Measurements from ENCODE around the gene PFKFB3.

The PFKFB3 gene

DNA sequence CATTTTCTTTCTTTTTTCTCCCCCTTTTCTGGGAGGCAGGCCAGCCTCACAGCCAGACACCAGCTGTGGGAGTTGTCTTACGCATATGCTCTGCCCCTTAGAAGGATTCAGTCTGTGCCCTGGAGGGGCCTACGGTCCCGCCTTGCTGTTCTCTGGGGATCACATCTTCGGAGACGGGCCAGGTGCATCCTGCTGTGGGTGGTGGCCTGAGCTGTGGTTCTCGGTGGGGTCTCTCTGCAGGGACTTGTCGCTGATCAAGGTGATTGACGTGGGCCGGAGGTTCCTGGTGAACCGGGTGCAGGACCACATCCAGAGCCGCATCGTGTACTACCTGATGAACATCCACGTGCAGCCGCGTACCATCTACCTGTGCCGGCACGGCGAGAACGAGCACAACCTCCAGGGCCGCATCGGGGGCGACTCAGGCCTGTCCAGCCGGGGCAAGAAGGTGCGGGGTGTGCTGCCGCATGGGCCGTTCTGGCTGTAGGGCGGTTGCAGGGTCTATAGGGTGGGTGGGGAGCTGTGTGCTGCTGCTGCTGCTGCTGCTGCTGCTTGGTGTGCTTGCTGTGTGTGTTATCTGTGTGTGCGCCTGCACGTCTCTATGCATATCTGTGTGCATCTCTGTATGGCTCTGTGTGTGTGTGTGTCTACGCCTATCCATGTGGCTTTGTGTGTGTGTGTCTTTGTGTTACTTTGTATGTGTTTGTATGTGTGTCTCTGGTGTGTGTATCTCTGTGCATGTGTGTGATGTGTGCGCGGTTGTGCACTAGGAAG is 17.9 kb downstream of the PFKFB3 start:
- DNase-seq (ENCODE audit: low read depth): no peak

DNA sequence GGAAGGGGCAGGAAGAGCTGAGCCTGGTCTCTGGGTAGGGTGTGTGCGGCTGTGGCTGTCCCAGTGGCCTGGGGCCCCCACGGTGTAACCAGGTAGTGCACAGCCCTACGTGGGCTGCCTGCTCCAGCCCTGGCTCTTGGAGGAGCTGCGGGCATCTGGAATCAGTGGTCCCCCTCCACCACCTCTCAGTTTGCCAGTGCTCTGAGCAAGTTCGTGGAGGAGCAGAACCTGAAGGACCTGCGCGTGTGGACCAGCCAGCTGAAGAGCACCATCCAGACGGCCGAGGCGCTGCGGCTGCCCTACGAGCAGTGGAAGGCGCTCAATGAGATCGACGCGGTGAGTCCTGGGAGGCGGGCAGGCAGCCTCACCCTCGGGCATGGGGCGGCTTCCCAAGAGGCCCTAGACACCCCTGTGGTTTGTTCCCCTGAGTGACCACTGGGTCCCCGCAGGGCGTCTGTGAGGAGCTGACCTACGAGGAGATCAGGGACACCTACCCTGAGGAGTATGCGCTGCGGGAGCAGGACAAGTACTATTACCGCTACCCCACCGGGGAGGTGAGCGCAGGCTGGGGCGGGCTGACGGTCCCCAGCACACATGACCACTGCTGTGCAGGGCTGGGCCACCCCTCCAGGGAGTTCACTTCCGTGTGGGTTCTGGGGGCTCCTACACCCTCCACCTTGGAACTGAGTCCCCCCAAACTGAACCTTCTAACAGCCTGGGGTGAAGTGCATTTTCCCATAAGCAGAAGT is 18.6 kb downstream of the PFKFB3 start:
- no peak for DNase-seq (ENCODE audit: low read depth)

- DNase-seq (ENCODE audit: low read depth): no peak
Measured at GRCh38 chr10:6221971-6222751, 19.4 kb downstream of the PFKFB3 start.

GRCh38 chr10:6222755-6223154 is 20.0 kb downstream of the PFKFB3 start:
- no peak for DNase-seq (ENCODE audit: low read depth)

GRCh38 chr10:6223981-6224380 is 21.2 kb downstream of the PFKFB3 start:
- no peak for DNase-seq (ENCODE audit: low read depth)

- no peak for DNase-seq (ENCODE audit: low read depth)
Measured at GRCh38 chr10:6224781-6225180, 22.0 kb downstream of the PFKFB3 start.

GRCh38 chr10:6225263-6225814 is 22.6 kb downstream of the PFKFB3 start:
- no peak for DNase-seq (ENCODE audit: low read depth)

DNA sequence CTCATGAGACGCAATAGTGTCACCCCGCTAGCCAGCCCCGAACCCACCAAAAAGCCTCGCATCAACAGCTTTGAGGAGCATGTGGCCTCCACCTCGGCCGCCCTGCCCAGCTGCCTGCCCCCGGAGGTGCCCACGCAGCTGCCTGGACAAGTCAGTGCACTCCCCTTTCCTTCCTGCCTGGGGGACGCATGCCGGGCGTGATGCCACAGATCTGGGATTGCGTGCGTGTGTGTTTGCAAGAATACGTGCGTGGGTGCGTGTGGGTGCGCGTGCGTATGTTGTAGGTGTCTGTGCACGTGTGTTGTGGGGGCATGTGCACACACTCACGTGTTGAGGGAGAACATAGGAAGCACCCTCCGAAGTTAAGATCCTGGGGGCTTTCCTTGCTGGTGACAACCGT is 23.5 kb downstream of the PFKFB3 start:
- no peak for DNase-seq (ENCODE audit: low read depth)

GRCh38 chr10:6227346-6227745 is 24.6 kb downstream of the PFKFB3 start:
- DNase-seq (ENCODE audit: low read depth): no peak

GRCh38 chr10:6228010-6228511 is 25.3 kb downstream of the PFKFB3 start:
- DNase-seq (ENCODE audit: low read depth): no peak

DNA sequence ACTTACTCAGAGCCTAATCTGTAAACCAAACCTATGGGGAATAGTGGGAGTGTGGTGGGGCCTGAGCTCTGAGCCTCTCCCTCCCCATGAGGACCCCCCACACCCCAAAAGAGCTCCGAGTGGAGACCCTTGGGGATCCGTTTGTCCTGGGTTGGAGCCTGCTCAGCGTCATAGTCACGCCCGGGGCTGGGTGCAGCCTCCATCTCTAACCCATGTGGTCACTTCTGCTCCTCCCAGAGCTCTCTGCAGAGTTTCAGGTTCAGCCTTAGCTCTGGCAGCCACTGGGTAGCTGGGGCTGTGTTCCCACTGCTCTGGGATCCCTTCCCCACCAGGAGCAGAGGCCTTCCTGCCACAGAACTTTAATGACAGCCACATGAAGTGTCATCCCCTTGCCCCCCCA is 25.9 kb downstream of the PFKFB3 start:
- no peak for DNase-seq (ENCODE audit: low read depth)

DNA sequence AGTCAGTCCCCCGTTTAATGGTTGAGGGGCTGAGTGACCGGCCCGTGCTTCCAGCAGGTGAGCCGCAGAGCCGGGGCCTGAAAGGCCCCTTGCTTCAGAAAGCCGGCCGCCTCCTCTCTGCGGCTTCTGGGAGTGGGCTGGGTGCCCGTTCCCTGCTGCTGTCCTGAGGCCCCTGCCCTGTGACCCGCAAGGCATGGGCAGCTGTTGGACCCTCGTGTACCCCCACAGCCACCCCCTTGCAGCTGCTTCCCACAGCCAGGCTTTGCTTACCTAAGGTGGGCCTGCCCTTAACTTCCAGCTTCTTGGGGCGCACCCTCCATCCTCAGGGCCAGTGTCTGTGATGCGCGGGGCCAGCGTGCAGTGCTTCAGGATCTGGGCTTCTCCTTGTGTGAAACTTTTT is 26.6 kb downstream of the PFKFB3 start:
- no peak for DNase-seq (ENCODE audit: low read depth)

GRCh38 chr10:6229746-6230145 is 27.0 kb downstream of the PFKFB3 start:
- DNase-seq (ENCODE audit: low read depth): no peak

GRCh38 chr10:6230315-6230714 is 27.6 kb downstream of the PFKFB3 start:
- no peak for DNase-seq (ENCODE audit: low read depth)

DNA sequence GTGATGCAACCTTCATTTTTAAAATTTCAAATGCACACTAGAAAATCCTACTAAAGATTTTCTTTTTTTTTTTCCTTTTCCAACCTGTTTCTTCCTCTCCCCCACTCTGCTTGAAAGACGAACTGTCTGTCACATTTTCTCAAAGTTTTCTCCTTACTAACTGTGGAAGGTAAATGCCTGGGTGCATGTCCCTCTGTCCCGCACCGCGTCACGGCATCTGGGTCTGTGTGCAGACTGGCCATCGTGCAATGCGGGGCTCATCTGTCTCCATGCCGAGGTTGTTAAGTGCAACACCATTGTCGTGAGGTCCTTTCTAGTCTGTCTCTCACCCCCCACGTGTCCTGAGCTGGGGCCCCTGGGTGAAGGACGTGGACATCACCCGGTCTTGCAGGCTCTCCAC is 28.4 kb downstream of the PFKFB3 start:
- no peak for DNase-seq (ENCODE audit: low read depth)

DNA sequence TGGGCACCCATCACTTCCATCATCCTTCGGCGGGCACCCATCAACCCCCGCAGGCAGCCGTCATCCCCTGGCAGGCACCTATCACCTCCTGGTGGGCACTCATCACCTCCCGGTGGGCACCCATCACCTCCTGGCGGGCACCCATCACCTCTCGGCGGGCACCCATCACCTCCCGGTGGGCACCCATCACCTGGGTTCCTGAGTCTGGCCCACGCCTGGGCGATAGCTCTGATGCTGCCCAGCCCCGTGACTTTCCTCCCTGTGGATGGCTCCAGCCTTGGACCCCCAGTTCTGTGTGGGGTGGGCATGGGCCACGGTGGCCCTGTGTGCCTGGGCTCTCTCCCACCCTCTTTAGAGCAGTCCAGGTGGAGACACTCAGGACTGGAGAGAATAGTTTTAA is 29.0 kb downstream of the PFKFB3 start:
- no peak for DNase-seq (ENCODE audit: low read depth)

- no peak for DNase-seq (ENCODE audit: low read depth)
Measured at GRCh38 chr10:6232225-6232807, 29.6 kb downstream of the PFKFB3 start.

- DNase-seq (ENCODE audit: low read depth): no peak
Measured at GRCh38 chr10:6232846-6233724, 30.4 kb downstream of the PFKFB3 start.

DNA sequence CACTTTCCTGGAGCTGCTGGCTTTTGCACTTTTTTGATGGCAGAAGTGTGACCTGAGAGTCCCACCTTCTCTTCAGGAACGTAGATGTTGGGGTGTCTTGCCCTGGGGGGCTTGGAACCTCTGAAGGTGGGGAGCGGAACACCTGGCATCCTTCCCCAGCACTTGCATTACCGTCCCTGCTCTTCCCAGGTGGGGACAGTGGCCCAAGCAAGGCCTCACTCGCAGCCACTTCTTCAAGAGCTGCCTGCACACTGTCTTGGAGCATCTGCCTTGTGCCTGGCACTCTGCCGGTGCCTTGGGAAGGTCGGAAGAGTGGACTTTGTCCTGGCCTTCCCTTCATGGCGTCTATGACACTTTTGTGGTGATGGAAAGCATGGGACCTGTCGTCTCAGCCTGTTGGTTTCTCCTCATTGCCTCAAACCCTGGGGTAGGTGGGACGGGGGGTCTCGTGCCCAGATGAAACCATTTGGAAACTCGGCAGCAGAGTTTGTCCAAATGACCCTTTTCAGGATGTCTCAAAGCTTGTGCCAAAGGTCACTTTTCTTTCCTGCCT is 31.1 kb downstream of the PFKFB3 start:
- DNase-seq (ENCODE audit: low read depth): no peak

GRCh38 chr10:6234371-6234770 is 31.6 kb downstream of the PFKFB3 start:
- DNase-seq (ENCODE audit: low read depth): no peak
